H1 (cell line): Measurements from ENCODE around the gene ZNF860. TPM values are rescaled to one million over a fixed set of nuclear protein-coding genes. Genes with fewer than 3 reads are reported as not detected.

Experiments used
- CTCF ChIA-PET: fragments of 300-600 bp; sonication (Branson Sonifier 250); formaldehyde crosslinking; loops from one replicate; lab custom pipeline; 2021; ENCODE audit not compliant: partially characterized antibody; lab: Charles Lee
- POLR2A ChIA-PET: fragments of 300-600 bp; sonication (Branson Sonifier 250); formaldehyde crosslinking; loops from one replicate; lab custom pipeline; 2021; ENCODE audit warnings: inconsistent platforms; ENCODE audit not compliant: partially characterized antibody; lab: Charles Lee
- DNase-seq, 2 experiments: peaks; one replicate each; pipeline versions ENCODE4 v3.0.0 to v3.0.0-alpha.2; 2010 to 2022; ENCODE audit warnings: low spot score in 2 of 2, low read depth in 1 of 2, mixed read lengths in 1 of 2
- FAIRE-seq: peaks from 2 replicates; lab custom pipeline; 2011; peaks lifted over from hg19 to GRCh38; lab: Jason Lieb, UNC
- H2AFZ ChIP-seq: 2 replicates; pipeline ENCODE4 v1.8.1; 2012; ENCODE audit warnings: low read length, inconsistent platforms
- H2AK5ac ChIP-seq: 2 replicates; pipeline ENCODE4 v1.6.1; 2013; ENCODE audit warnings: low read depth, low read length
- H2BK120ac ChIP-seq: replicated peaks from 2 replicates; pipeline ENCODE3; 2013; ENCODE audit warnings: low read depth, low read length, inconsistent platforms
- H2BK12ac ChIP-seq: 2 replicates; pipeline ENCODE4 v1.6.1; 2013; ENCODE audit warnings: low read depth, low read length
- H2BK15ac ChIP-seq: 2 replicates; pipeline ENCODE4 v1.6.1; 2013; ENCODE audit warnings: low read length
- H2BK20ac ChIP-seq: 2 replicates; pipeline ENCODE4 v1.6.1; 2013; ENCODE audit warnings: low read length
- H2BK5ac ChIP-seq: 2 replicates; pipeline ENCODE4 v1.6.1; 2013; ENCODE audit warnings: low read depth, low read length
- H3K14ac ChIP-seq: 2 replicates; pipeline ENCODE4 v1.6.1; 2013; ENCODE audit warnings: inconsistent platforms; ENCODE audit not compliant: insufficient read length
- H3K18ac ChIP-seq: 2 replicates; pipeline ENCODE4 v1.6.1; 2013; ENCODE audit warnings: low read length; ENCODE audit errors: extremely low read depth
- H3K23ac ChIP-seq: 2 replicates; pipeline ENCODE4 v1.6.1; 2013; ENCODE audit warnings: inconsistent platforms; ENCODE audit not compliant: insufficient read length
- H3K23me2 ChIP-seq: 2 replicates; pipeline ENCODE4 v1.6.1; 2013; ENCODE audit warnings: low read depth, low read length
- H3K27ac ChIP-seq: 2 replicates; pipeline ENCODE4 v1.6.1; 2011; ENCODE audit warnings: low read depth, low read length, inconsistent platforms
- H3K27me3 ChIP-seq, 4 experiments: replicated peaks in 1 of 4; 1 replicate in 1 of 4; 2 replicates in 3 of 4; pipeline versions ENCODE4 v1.6.1 to v1.8.1; 2011 to 2013; ENCODE audit warnings: low read length in 3 of 4, mild to moderate bottlenecking in 3 of 4, inconsistent platforms in 2 of 4, mixed read lengths in 2 of 4, moderate library complexity in 1 of 4; ENCODE audit not compliant: control insufficient read depth in 3 of 4, insufficient read depth in 3 of 4; ENCODE audit errors: extremely low read depth in 1 of 4
- H3K36me3 ChIP-seq, 4 experiments: 2 replicates each; pipeline versions ENCODE4 v1.6.1 to v1.8.1; 2011 to 2013; ENCODE audit warnings: mild to moderate bottlenecking in 4 of 4, low read length in 3 of 4, moderate library complexity in 2 of 4, control low read depth in 1 of 4, inconsistent platforms in 1 of 4; ENCODE audit not compliant: insufficient read depth in 4 of 4, control insufficient read depth in 2 of 4
- H3K4ac ChIP-seq: replicated peaks from 2 replicates; pipeline ENCODE3; 2013; ENCODE audit warnings: low read length, low read depth, mixed read lengths, inconsistent platforms; ENCODE audit not compliant: insufficient read length
- H3K4me1 ChIP-seq, 4 experiments: replicated peaks in 1 of 4; 1 replicate in 1 of 4; 2 replicates in 3 of 4; pipeline versions ENCODE4 v1.6.1 to v1.8.1; 2011 to 2013; ENCODE audit warnings: low read length in 3 of 4, inconsistent platforms in 2 of 4, mixed read lengths in 1 of 4; ENCODE audit not compliant: insufficient read depth in 4 of 4, control insufficient read depth in 3 of 4
- H3K4me2 ChIP-seq, 2 experiments: 2 replicates each; pipeline versions ENCODE4 v1.6.1 to v1.8.1; 2011 to 2013; ENCODE audit warnings: low read depth in 2 of 2, low read length in 2 of 2, control low read depth in 1 of 2, inconsistent platforms in 1 of 2, mild to moderate bottlenecking in 1 of 2; ENCODE audit not compliant: insufficient read depth in 1 of 2
- H3K4me3 ChIP-seq, 4 experiments: fragments of 200-600, 300-600 bp in 1 of 4; sonication (generic), shearing (Covaris generic), sonication (Bioruptor Twin) in 1 of 4; 2 replicates each; pipeline versions ENCODE4 v1.5.1 to v1.8.1; 2011 to 2016; ENCODE audit warnings: low read length in 4 of 4, low read depth in 3 of 4, control low read depth in 2 of 4, inconsistent platforms in 2 of 4, mild to moderate bottlenecking in 2 of 4, mixed read lengths in 1 of 4, moderate library complexity in 1 of 4; ENCODE audit not compliant: insufficient read depth in 2 of 4; ENCODE audit errors: extremely low read depth in 1 of 4
- H3K56ac ChIP-seq: replicated peaks from 2 replicates; pipeline ENCODE3; 2013; ENCODE audit warnings: low read depth, mild to moderate bottlenecking, mixed read lengths, low read length, inconsistent platforms; ENCODE audit not compliant: insufficient read length
- H3K79me1 ChIP-seq: 2 replicates; pipeline ENCODE4 v1.6.1; 2013; ENCODE audit warnings: low read depth, low read length, control low read depth
- H3K79me2 ChIP-seq, 2 experiments: 2 replicates each; pipeline versions ENCODE4 v1.6.1 to v1.8.1; 2012 to 2013; ENCODE audit warnings: low read length in 2 of 2, mild to moderate bottlenecking in 2 of 2, inconsistent platforms in 1 of 2; ENCODE audit not compliant: insufficient read depth in 2 of 2, control insufficient read depth in 1 of 2
- H3K9ac ChIP-seq, 4 experiments: replicated peaks in 1 of 4; 1 replicate in 1 of 4; 2 replicates in 3 of 4; pipeline versions ENCODE4 v1.6.1 to v1.8.1; 2011 to 2013; ENCODE audit warnings: low read depth in 3 of 4, low read length in 3 of 4, control low read depth in 2 of 4, mild to moderate bottlenecking in 2 of 4, moderate library complexity in 2 of 4, inconsistent platforms in 1 of 4; ENCODE audit errors: extremely low read depth in 1 of 4
- H3K9me3 ChIP-seq, 2 experiments: 2 replicates each; pipeline versions ENCODE4 v1.6.1 to v1.8.1; 2012 to 2013; ENCODE audit warnings: mild to moderate bottlenecking in 2 of 2, moderate library complexity in 2 of 2, control low read depth in 1 of 2, inconsistent platforms in 1 of 2, low read depth in 1 of 2, low read length in 1 of 2, mixed read lengths in 1 of 2; ENCODE audit not compliant: insufficient read depth in 2 of 2
- H4K20me1 ChIP-seq, 2 experiments: replicated peaks in 1 of 2; 2 replicates each; pipeline versions ENCODE3 to v1.8.1; 2011 to 2013; ENCODE audit warnings: inconsistent platforms in 2 of 2, low read length in 2 of 2, mild to moderate bottlenecking in 1 of 2; ENCODE audit not compliant: insufficient read depth in 2 of 2, control insufficient read depth in 1 of 2
- H4K5ac ChIP-seq: 2 replicates; pipeline ENCODE4 v1.6.1; 2013; ENCODE audit warnings: low read length, low read depth, mixed read lengths, inconsistent platforms; ENCODE audit not compliant: insufficient read length
- H4K8ac ChIP-seq: 2 replicates; pipeline ENCODE4 v1.8.0; 2013; ENCODE audit warnings: mild to moderate bottlenecking, moderate library complexity, low read length, inconsistent platforms; ENCODE audit not compliant: insufficient read depth; ENCODE audit errors: extremely low read depth
- H4K91ac ChIP-seq: replicated peaks from 2 replicates; pipeline ENCODE3; 2013; ENCODE audit warnings: low read length, mixed read lengths, inconsistent platforms; ENCODE audit not compliant: insufficient read length
- BCL11A ChIP-seq, 2 experiments: IDR thresholded peaks; one replicate each; pipeline ENCODE4 v1.6.1; 2011; ENCODE audit warnings: low read depth in 2 of 2, low read length in 2 of 2, mild to moderate bottlenecking in 2 of 2
- BRCA1 ChIP-seq: IDR thresholded peaks from 2 replicates; pipeline ENCODE4 v1.6.1; 2012; ENCODE audit warnings: low read depth, low read length, improper control_type of control experiment
- CBX8 ChIP-seq: fragments of 300-800, 300-1000 bp; sonication (generic); IDR thresholded peaks from 2 replicates; pipeline ENCODE4 v1.7.1; 2016; ENCODE audit warnings: low read depth, low read length, borderline replicate concordance
- CHD1 ChIP-seq: IDR thresholded peaks from 2 replicates; pipeline ENCODE4 v1.6.1; 2012; ENCODE audit warnings: low read depth, low read length, improper control_type of control experiment
- CHD2 ChIP-seq: IDR thresholded peaks from 2 replicates; pipeline ENCODE4 v1.6.1; 2012; ENCODE audit warnings: low read length, improper control_type of control experiment
- CTBP2 ChIP-seq: IDR thresholded peaks from 2 replicates; pipeline ENCODE4 v1.7.0; 2011; ENCODE audit warnings: borderline replicate concordance, mild to moderate bottlenecking, moderate library complexity, mixed read lengths, low read length; ENCODE audit not compliant: insufficient read depth, insufficient read length
- EGR1 ChIP-seq: IDR thresholded peaks from 2 replicates; pipeline ENCODE4 v1.6.1; 2011; ENCODE audit warnings: low read depth, low read length, borderline replicate concordance
- GABPA ChIP-seq: IDR thresholded peaks from 2 replicates; pipeline ENCODE4 v1.6.1; 2011; ENCODE audit warnings: mild to moderate bottlenecking, low read length, moderate library complexity, borderline replicate concordance; ENCODE audit not compliant: insufficient read depth
- KDM5A ChIP-seq: fragments of 200-600 bp; IDR thresholded peaks from 2 replicates; pipeline ENCODE4 v1.7.1; 2012; ENCODE audit warnings: mild to moderate bottlenecking, low read length, inconsistent platforms, mixed read lengths
- MAFK ChIP-seq: IDR thresholded peaks from 2 replicates; pipeline ENCODE4 v1.6.1; 2012; ENCODE audit warnings: low read depth, mild to moderate bottlenecking, improper control_type of control experiment, low read length
- POLR2A ChIP-seq, 2 experiments: IDR thresholded peaks; 1 replicate in 1 of 2; 2 replicates in 1 of 2; pipeline ENCODE4 v1.6.1; 2011; ENCODE audit warnings: low read depth in 2 of 2, low read length in 2 of 2, mild to moderate bottlenecking in 2 of 2; ENCODE audit errors: control extremely low read depth in 1 of 2
- POLR2AphosphoS5 ChIP-seq: IDR thresholded peaks from 2 replicates; pipeline ENCODE4 v1.6.1; 2011; ENCODE audit warnings: low read depth, low read length
- POU5F1 ChIP-seq: IDR thresholded peaks from 2 replicates; pipeline ENCODE4 v1.6.1; 2011; ENCODE audit warnings: low read depth, mild to moderate bottlenecking, low read length, moderate library complexity
- RXRA ChIP-seq: IDR thresholded peaks from 2 replicates; pipeline ENCODE4 v1.6.1; 2011; ENCODE audit warnings: low read depth, mild to moderate bottlenecking, low read length, moderate library complexity; ENCODE audit not compliant: insufficient read depth
- SIRT6 ChIP-seq: IDR thresholded peaks from one replicate; pipeline ENCODE4 v1.7.1; 2012; ENCODE audit warnings: low read length, inconsistent platforms
- TAF7 ChIP-seq: optimal IDR thresholded peaks from 2 replicates; pipeline ENCODE3; 2011; ENCODE audit warnings: low read depth, mild to moderate bottlenecking, inconsistent platforms, low read length, moderate library complexity, borderline replicate concordance
- TBP ChIP-seq: IDR thresholded peaks from 2 replicates; pipeline ENCODE4 v1.6.1; 2011; ENCODE audit warnings: low read depth, low read length, improper control_type of control experiment
- polyA plus RNA-seq, 7 experiments: library from polyadenylated mRNA; depleted of rRNA in 3 of 7; stranded (reverse) in 5 of 7; unstranded in 2 of 7; fragments of >200 nt in 5 of 7; fragments of 200-250 nt in 2 of 7; gene quantifications; 1 replicate in 5 of 7; 2 replicates in 1 of 7; 4 replicates in 1 of 7; pipeline versions ENCODE4 v1.2.1 to v1.2.3, GENCODE V29; 2011 to 2013; ENCODE audit warnings: missing spikeins in 2 of 7, mixed read lengths in 2 of 7
- total RNA-seq: library from RNA; stranded (reverse); fragmentation: NEBNext Ultra II Directional; extraction: Animal tissue kit (Norgen Biotek cat#: 25700); gene quantifications from 2 replicates; pipeline ENCODE4 v1.2.1, GENCODE V29; 2021

The ZNF860 gene
- total and polyA plus RNA-seq, 2 of the 8 experiments (the other 6 are each of a cell fraction or from before 2014, with no cell fraction given) = 3.2 to 8.6 TPM

DNA sequence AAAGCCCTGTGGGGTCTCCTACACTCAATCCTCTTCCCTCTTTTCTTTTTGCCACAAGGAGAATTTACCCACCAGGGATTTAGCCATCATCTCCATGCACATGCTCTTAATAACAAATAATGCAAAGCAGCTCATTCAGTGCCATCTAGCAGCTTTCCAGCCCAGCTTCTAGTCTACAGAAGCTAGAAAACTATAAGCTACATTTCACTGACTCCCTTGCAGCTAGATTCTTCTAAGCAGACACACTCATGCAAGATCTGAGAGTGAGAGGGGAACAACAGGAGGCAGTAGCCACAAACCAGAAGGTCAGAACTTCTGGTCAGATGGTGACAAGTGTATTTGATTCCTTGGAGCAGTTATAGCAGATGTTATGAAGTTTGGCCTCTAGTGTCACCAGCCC, 26.0 kb upstream of the ZNF860 start:
- Histone ChIP-seq H3K79me1 (peaks cover 2% of the 10 kb centered on the region), H3K9me3 (peaks cover 15 to 19% of the 10 kb centered on the region in 2 experiments), H3K27ac (no peak overlapping the region), H3K56ac (no peak overlapping the region), H3K4me3 (no peak overlapping the region), H3K18ac (no peak overlapping the region), H3K36me3 (peaks cover 0 to 13% (median 6%) of the 10 kb centered on the region in 4 experiments; a peak in 3 of 8 replicates), H3K4ac (no peak overlapping the region), H3K79me2 (peaks cover 19 to 91% of the 10 kb centered on the region in 2 experiments), H3K27me3 (no peaks in the 10 kb centered on the region), H3K14ac (no peak overlapping the region), H3K4me2 (no peak overlapping the region), H3K9ac (no peak overlapping the region), H2BK5ac (no peak overlapping the region), H4K8ac (no peak overlapping the region), H2AK5ac (no peak overlapping the region), H2BK20ac (no peak overlapping the region), H3K23me2 (peaks cover 1% of the 10 kb centered on the region), H4K20me1 (no peaks in the 10 kb centered on the region), H2AFZ (no peak overlapping the region), H3K4me1 (peaks cover 2 to 19% (median 13%) of the 10 kb centered on the region in 4 experiments), H4K5ac (no peak overlapping the region), H2BK12ac (no peak overlapping the region), H4K91ac (no peak overlapping the region), H2BK120ac (no peak overlapping the region), H3K23ac (no peak overlapping the region), H2BK15ac (no peak overlapping the region)
- FAIRE-seq (no peak), DNase-seq (peak in 1 of 2 experiments; percentile 22)
- ChIA-PET POLR2A (no interaction called here), CTCF (interaction anchor here (1.5 to 1.7 kb wide), 2 partner anchors 21 to 28 kb away, joined by 3 to 5 read pairs; no protein-coding TSS in a partner anchor)
- TF ChIP-seq CBX8 (no peak), POLR2A (IDR thresholded peaks at IDR 0.05; ENCODE audit: control extremely low read depth in 1 of 2, low read depth in 2 of 2, low read length in 2 of 2) (no peak), BRCA1 (no peak), EGR1 (no peak), POU5F1 (no peak), TBP (no peak), TAF7 (no peak), CTBP2 (no peak), CHD1 (no peak), BCL11A (IDR thresholded peaks at IDR 0.05; ENCODE audit: low read depth in 2 of 2, low read length in 2 of 2) (no peak), RXRA (no peak), SIRT6 (no peak), MAFK (no peak), GABPA (no peak), CHD2 (no peak), POLR2AphosphoS5 (no peak), KDM5A (no peak)
